ENCODE measurements around the gene LRRN3. TPM values are rescaled to one million over a fixed set of nuclear protein-coding genes. Genes with fewer than 3 reads are reported as not detected.
"Not testable (repeated sequence)": the region's sequence is repeated elsewhere in the genome, so short reads cannot be mapped to it uniquely, and the experiment has no call there.

LRRN3 gene
- total and polyA plus RNA-seq, 12 donors = 10.7 to 109 (median 55.1) TPM

- Histone ChIP-seq H3K27ac (no peak overlapping the region), H3K4me1 (replicated peaks in 1 of 2) (no peaks in the 10 kb centered on the region), H3K36me3 (replicated peaks in 1 of 2) (peaks cover 0 to 4% of the 10 kb centered on the region in 2 donors), H3K4me3 (no peak overlapping the region), H3K27me3 (no peaks in the 10 kb centered on the region), H3K9me3 (replicated peaks in 1 of 3) (no peaks in the 10 kb centered on the region)
- WGBS, 4 donors = 70 to 93% (median 90%) methylated on average over 2 of the region's 2 CpGs
- no peak for TF ChIP-seq POLR2A (IDR thresholded peaks at IDR 0.05)
- TF ChIP-seq CTCF (IDR thresholded peaks at IDR 0.05) = no peak
- intact Hi-C loops (cut with DNase I) = no loop called here
- no peak for DNase-seq
Observed at GRCh38 chr7:111067682-111068081, 23.2 kb upstream of the LRRN3 start.

- WGBS, 4 donors = 88 to 95% (median 91%) methylated on average over 2 of the region's 2 CpGs
- H3K4me3 ChIP-seq = no peak overlapping the region
- H3K27ac ChIP-seq = no peak overlapping the region
- no peaks in the 10 kb centered on the region for H3K4me1 ChIP-seq (replicated peaks in 1 of 2)
- no peak for TF ChIP-seq POLR2A (IDR thresholded peaks at IDR 0.05)
- TF ChIP-seq CTCF (IDR thresholded peaks at IDR 0.05) = no peak
- intact Hi-C loops (cut with DNase I) = no loop called here
- no peak for DNase-seq
- no peaks in the 10 kb centered on the region for H3K27me3 ChIP-seq
- H3K36me3 ChIP-seq (replicated peaks in 1 of 2) = peaks cover 0 to 4% of the 10 kb centered on the region in 2 donors
- no peaks in the 10 kb centered on the region for H3K9me3 ChIP-seq (replicated peaks in 1 of 3)
Observed at GRCh38 chr7:111068618-111069017, 22.3 kb upstream of the LRRN3 start.

- H3K36me3 ChIP-seq (replicated peaks in 1 of 2) = peaks cover 0 to 4% of the 10 kb centered on the region in 2 donors
- no peaks in the 10 kb centered on the region for H3K9me3 ChIP-seq (replicated peaks in 1 of 3)
- no peaks in the 10 kb centered on the region for H3K27me3 ChIP-seq
- H3K4me3 ChIP-seq = no peak overlapping the region
- no peaks in the 10 kb centered on the region for H3K4me1 ChIP-seq (replicated peaks in 1 of 2)
- intact Hi-C loops (cut with DNase I) = no loop called here
- TF ChIP-seq CTCF (IDR thresholded peaks at IDR 0.05) = no peak
- TF ChIP-seq POLR2A (IDR thresholded peaks at IDR 0.05) = no peak
- DNase-seq = no peak
- no peak overlapping the region for H3K27ac ChIP-seq
Observed at GRCh38 chr7:111071556-111071955, 19.4 kb upstream of the LRRN3 start.

GRCh38 chr7:111072658-111073057 lies 18.3 kb upstream of the LRRN3 start:
- H3K27ac ChIP-seq; intact Hi-C loops (cut with DNase I); H3K4me1 ChIP-seq (replicated peaks in 1 of 2); H3K27me3 ChIP-seq; H3K36me3 ChIP-seq (replicated peaks in 1 of 2); DNase-seq; H3K4me3 ChIP-seq; H3K9me3 ChIP-seq (replicated peaks in 1 of 3): not testable (repeated sequence)
- WGBS, 4 donors = 90 to 99% (median 94%) methylated on average over 9 of the region's 9 CpGs

- WGBS, 4 donors = 69 to 76% (median 74%) methylated on average over 3 of the region's 3 CpGs
Observed at GRCh38 chr7:111074071-111074747, 16.7 kb upstream of the LRRN3 start.

More at GRCh38 chr7:111074071-111074747, 16.7 kb upstream of the LRRN3 start:
- no peaks in the 10 kb centered on the region for H3K9me3 ChIP-seq (replicated peaks in 1 of 3)
- TF ChIP-seq POLR2A (IDR thresholded peaks at IDR 0.05) (no peak), CTCF (IDR thresholded peaks at IDR 0.05) (no peak)
- no peak overlapping the region for H3K27ac ChIP-seq
- H3K36me3 ChIP-seq (replicated peaks in 1 of 2) = no peaks in the 10 kb centered on the region
- no peaks in the 10 kb centered on the region for H3K4me1 ChIP-seq (replicated peaks in 1 of 2)
- H3K27me3 ChIP-seq = no peaks in the 10 kb centered on the region
- H3K4me3 ChIP-seq = peak overlapping the region in 1 of 4 donors; percentile 10
- no peak for DNase-seq
- intact Hi-C loops (cut with DNase I) = no loop called here
